ENCODE results near the gene DROSHA.

The DROSHA gene

GRCh38 chr5:31481531-31482165, 50.2 kb downstream of the DROSHA start:
- no peak overlapping the region for H2AFZ ChIP-seq (ENCODE audit: low read depth)
- no peaks in the 10 kb centered on the region for H3K36me3 ChIP-seq (ENCODE audit: insufficient read depth)
- no peak overlapping the region for H3K9ac ChIP-seq
- no peak overlapping the region for H3K4me2 ChIP-seq
- no peaks in the 10 kb centered on the region for H3K79me2 ChIP-seq (ENCODE audit: insufficient read depth, low read depth)
- no peaks in the 10 kb centered on the region for H4K20me1 ChIP-seq (ENCODE audit: insufficient read depth)
- H3K4me3 ChIP-seq (IDR thresholded peaks at IDR 0.05; ENCODE audit: insufficient read depth, low read depth, low read length) = no peak overlapping the region
- H3K4me1 ChIP-seq (ENCODE audit: low read depth, poor library complexity, severe bottlenecking) = no peaks in the 10 kb centered on the region
- no peak overlapping the region for H3K27ac ChIP-seq
- no peaks in the 10 kb centered on the region for H3K27me3 ChIP-seq (ENCODE audit: insufficient read depth, low read depth)
- TF ChIP-seq CTCF (conservative IDR thresholded peaks at IDR 0.05; ENCODE audit: low read depth, low read length) = no peak

- Histone ChIP-seq H3K4me2 (no peak overlapping the region), H3K27me3 (ENCODE audit: insufficient read depth, low read depth) (no peaks in the 10 kb centered on the region), H2AFZ (ENCODE audit: low read depth) (no peak overlapping the region), H3K36me3 (ENCODE audit: insufficient read depth) (no peaks in the 10 kb centered on the region), H3K4me1 (ENCODE audit: low read depth, poor library complexity, severe bottlenecking) (no peaks in the 10 kb centered on the region), H4K20me1 (ENCODE audit: insufficient read depth) (no peaks in the 10 kb centered on the region), H3K79me2 (ENCODE audit: insufficient read depth, low read depth) (no peaks in the 10 kb centered on the region), H3K27ac (no peak overlapping the region), H3K4me3 (IDR thresholded peaks at IDR 0.05; ENCODE audit: insufficient read depth, low read depth, low read length) (no peak overlapping the region), H3K9ac (no peak overlapping the region)
- TF ChIP-seq CTCF (conservative IDR thresholded peaks at IDR 0.05; ENCODE audit: low read depth, low read length) = no peak
These were observed 52.2 kb downstream of the DROSHA start for GRCh38 chr5:31479706-31480105.

- no peaks in the 10 kb centered on the region for H3K79me2 ChIP-seq (ENCODE audit: insufficient read depth, low read depth)
- no peaks in the 10 kb centered on the region for H3K4me1 ChIP-seq (ENCODE audit: low read depth, poor library complexity, severe bottlenecking)
- H3K36me3 ChIP-seq (ENCODE audit: insufficient read depth) = no peaks in the 10 kb centered on the region
- H3K27me3 ChIP-seq (ENCODE audit: insufficient read depth, low read depth) = no peaks in the 10 kb centered on the region
- no peaks in the 10 kb centered on the region for H4K20me1 ChIP-seq (ENCODE audit: insufficient read depth)
- no peak for TF ChIP-seq CTCF (conservative IDR thresholded peaks at IDR 0.05; ENCODE audit: low read depth, low read length)
- H3K4me2 ChIP-seq = no peak overlapping the region
- no peak overlapping the region for H2AFZ ChIP-seq (ENCODE audit: low read depth)
- no peak overlapping the region for H3K27ac ChIP-seq
- H3K9ac ChIP-seq = no peak overlapping the region
- no peak overlapping the region for H3K4me3 ChIP-seq (IDR thresholded peaks at IDR 0.05; ENCODE audit: insufficient read depth, low read depth, low read length)
These were observed 53.0 kb downstream of the DROSHA start for GRCh38 chr5:31478901-31479300.

- Histone ChIP-seq H3K9ac (no peak overlapping the region), H3K27ac (no peak overlapping the region), H3K4me2 (no peak overlapping the region), H2AFZ (ENCODE audit: low read depth) (no peak overlapping the region), H3K79me2 (ENCODE audit: insufficient read depth, low read depth) (no peaks in the 10 kb centered on the region), H3K4me3 (IDR thresholded peaks at IDR 0.05; ENCODE audit: insufficient read depth, low read depth, low read length) (no peak overlapping the region), H3K36me3 (ENCODE audit: insufficient read depth) (no peaks in the 10 kb centered on the region), H3K27me3 (ENCODE audit: insufficient read depth, low read depth) (no peaks in the 10 kb centered on the region), H4K20me1 (ENCODE audit: insufficient read depth) (no peaks in the 10 kb centered on the region), H3K4me1 (ENCODE audit: low read depth, poor library complexity, severe bottlenecking) (no peaks in the 10 kb centered on the region)
- no peak for TF ChIP-seq CTCF (conservative IDR thresholded peaks at IDR 0.05; ENCODE audit: low read depth, low read length)
These were observed 53.9 kb downstream of the DROSHA start for GRCh38 chr5:31477971-31478370.
